Left hindlimb (tissue), 1 donor: ENCODE results near the gene PAM.

Experiments
- DNase-seq: peaks from one replicate; pipeline ENCODE4 v3.0.0-alpha.2; 2018

Gene PAM

GRCh38 chr5:102815540-102816332, 60.6 kb downstream of the PAM start:
- DNase-seq: no peak

DNA sequence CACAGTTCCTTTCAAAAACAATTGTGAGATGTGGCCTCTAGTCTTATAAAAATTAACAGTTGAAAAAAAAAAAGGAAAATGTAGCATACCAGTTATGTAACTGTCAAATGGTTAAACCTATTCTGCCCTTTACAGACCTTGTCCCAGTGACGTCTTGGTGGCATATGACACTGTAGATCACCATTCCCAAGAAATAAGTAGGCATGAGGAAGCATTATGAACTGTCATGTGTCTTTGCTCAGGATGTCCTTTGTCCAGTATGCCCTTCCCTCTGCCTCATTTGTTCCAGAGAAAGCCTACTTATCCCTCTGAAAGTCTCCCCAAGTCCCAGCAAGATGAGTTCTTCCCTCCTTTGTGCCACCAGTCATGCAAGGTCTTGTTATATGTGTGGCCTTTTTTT, 63.2 kb downstream of the PAM start:
- DNase-seq: no peak

- no peak for DNase-seq
Observed at GRCh38 chr5:102818934-102819333, 63.8 kb downstream of the PAM start.

GRCh38 chr5:102819634-102820033, 64.5 kb downstream of the PAM start:
- DNase-seq: no peak

- DNase-seq: no peak
Observed at GRCh38 chr5:102823441-102823874, 68.4 kb downstream of the PAM start.

- DNase-seq: no peak
Observed at GRCh38 chr5:102826629-102827028, 71.5 kb downstream of the PAM start.

DNA sequence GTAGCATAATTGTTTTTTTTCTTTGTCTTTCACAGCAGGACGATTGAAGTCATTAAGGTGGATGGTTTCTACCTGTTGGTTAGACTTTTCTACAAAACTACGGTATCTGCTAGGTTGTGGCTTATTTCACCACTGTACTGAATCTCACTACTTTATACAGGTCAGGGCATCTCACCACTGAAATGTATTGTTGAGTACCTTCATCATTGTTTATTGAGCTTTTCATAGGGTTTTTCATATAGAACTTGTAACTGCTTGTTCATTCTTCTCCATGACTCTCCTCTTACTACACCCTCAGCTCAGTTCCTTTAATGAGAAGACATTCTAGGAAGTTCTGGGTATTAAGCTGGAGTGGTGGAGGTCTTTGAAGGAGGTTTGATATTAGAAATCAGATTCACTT, 75.1 kb downstream of the PAM start:
- no peak for DNase-seq

DNA sequence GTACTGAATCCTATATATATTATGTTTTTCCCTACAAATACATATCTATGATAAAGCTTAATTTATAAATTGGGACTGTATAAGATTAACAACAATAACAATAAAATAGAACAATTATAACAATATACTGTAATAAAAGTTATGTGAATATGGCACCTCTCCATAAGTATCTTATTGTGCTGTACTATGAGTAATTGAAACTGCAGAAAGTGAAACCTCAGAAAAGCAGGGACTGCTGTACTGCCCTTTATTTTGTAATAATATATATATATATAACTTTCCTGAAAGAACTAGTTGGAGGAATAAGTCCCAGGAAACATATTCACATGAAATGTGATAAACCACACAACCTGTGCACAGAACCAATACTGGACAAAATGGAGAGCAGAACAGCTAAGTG, 77.3 kb downstream of the PAM start:
- no peak for DNase-seq

- no peak for DNase-seq
Observed at GRCh38 chr5:102833146-102833545, 78.0 kb downstream of the PAM start.

DNA sequence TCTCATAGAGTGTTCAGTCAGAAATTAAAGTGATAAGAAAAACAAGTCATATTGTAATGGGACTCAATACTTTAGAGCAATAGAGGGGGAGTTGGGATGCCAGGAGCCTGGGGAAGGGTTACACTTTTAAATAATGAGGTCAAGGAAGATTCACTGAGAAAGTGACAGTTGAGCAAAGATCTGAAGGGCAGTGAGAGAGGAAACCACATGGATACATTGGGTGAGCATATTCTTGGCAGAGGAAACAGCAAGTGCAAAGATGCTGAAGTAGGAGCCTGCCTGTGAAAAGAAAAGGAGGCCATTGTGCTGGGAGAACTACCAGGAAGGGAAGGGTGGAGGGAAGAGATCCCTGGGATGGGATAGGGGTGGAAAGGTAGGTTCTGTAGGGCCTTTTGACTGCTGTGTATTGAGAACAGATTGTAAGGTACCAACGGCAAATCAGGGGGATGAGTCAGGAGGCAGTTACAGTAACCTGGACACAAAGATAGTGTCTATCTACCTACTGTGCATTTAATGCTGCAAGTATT, 79.4 kb downstream of the PAM start:
- DNase-seq: no peak

DNA sequence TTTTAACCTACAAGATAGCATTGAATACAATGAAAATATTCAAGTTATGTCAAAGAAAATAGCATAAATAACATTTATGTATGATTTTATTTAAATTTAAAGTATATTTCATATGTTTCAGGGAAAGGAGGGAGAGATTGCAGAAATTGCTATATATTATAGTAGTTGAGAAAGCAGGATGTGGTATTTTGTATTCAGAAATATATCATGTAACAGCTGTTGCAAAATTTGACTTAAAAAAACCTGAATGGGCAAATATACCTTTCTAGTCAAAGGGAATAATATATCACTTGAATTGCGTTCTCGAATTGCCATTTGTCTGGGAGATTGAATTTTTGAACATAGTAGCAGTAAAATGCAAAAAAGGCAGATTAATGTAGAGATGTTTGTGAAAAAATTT, 80.6 kb downstream of the PAM start:
- no peak for DNase-seq

GRCh38 chr5:102841021-102841420, 85.9 kb downstream of the PAM start:
- no peak for DNase-seq

DNA sequence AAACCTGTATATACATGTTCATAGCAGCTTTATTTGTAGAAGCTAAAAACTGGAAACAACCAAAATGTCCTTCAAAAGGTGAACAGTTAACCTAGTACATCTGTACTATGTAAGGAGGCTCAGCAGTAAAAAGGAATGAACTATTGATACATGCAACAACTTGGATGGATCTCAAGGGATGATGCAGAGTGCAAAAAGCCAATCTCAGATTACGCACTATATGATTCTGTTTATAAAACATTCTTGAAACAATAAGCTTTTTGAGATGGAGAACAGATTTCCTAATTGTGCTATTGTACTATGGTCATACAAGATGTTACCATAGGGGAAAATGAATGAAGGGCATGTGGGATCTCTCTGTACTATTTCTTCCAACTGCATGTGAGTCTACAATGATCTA, 88.9 kb downstream of the PAM start:
- no peak for DNase-seq

- no peak for DNase-seq
Observed at GRCh38 chr5:102845041-102845440, 89.9 kb downstream of the PAM start.

- no peak for DNase-seq
Observed at GRCh38 chr5:102850503-102850902, 95.4 kb downstream of the PAM start.

- DNase-seq: no peak
Observed at GRCh38 chr5:102853680-102854079, 98.6 kb downstream of the PAM start.

- no peak for DNase-seq
Observed at GRCh38 chr5:102855681-102856388, 100.7 kb downstream of the PAM start.

DNA sequence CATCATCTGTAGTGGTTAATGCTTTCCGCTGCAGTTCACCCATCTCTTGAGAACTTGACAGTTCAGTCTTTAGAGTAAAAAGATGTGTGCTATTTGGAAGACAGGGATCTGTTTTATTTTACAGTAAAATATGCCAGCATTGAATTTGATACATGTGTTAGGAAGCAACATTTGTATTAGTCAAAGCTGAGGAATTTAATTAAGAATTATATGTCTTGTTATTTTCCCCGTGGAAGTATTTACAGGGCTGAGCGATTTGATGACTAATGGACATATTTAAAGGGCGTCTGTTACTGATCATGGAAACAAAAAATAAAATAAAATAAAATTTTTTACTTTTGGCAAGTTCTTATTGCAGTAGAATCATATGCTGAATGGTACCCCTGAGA, 101.3 kb downstream of the PAM start:
- no peak for DNase-seq

GRCh38 chr5:102857076-102857818, 102.1 kb downstream of the PAM start:
- peak; percentile 48 for DNase-seq

GRCh38 chr5:102858221-102858620, 103.1 kb downstream of the PAM start:
- DNase-seq: no peak

DNA sequence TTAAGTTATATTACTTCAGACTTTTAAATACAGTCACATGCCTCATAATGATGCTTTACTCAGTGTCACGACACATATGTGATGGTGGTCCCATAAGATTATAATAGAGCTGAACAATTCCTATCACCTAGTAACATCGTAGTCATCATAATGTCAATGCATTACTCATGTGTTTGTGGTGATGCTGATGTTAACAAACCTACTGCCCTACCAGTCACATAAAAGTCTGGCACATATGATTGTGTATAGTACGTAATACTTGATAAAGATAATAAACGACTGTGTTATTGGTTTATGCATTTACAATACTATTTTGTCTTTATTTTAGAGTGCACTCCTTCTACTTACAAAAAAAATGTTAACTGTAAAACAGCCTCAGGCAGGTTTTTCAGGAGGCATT, 103.7 kb downstream of the PAM start:
- no peak for DNase-seq

DNA sequence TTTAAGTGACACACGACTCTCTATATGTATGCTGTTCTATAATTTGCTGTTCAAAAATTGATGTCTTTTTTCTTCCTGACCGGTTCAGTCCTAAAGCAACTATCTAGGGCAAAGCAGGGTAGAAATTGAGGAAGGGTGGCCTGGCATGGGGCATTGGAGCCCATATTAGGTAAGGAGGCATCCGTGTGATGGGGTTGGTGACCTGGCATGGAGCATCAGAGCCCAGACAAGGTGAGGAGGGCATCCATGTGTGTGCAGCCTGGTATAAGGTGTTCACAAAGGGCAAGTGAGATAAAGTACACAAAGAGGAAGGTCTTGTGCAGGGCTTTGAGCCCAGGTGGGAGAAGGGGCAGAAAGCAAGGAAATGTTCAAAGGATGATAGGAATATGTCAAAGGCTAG, 104.9 kb downstream of the PAM start:
- no peak for DNase-seq

DNA sequence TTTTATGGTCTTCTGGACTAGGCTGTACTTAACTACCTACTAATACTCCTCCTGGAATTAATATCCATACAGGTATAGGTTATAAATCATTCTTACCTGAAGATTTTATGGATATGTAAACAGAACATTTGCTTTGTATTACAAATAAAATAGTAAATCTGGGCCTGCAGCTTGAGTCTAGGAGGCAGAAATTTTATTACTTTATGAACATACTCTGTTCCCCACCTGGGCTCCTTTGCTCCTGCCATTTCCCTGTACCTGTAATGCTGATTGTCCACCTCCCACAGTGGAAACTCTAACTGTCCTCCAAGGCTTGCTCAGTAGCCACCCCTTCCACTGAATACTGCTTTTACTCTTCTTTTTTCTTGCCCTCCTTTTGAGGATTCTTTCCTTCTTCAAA, 108.0 kb downstream of the PAM start:
- no peak for DNase-seq
